ENCODE data around the gene PRKAG2. TPM values are rescaled to one million over a fixed set of nuclear protein-coding genes. Genes with fewer than 3 reads are reported as not detected.
A peak's percentile ranks its signal among the peaks of the same experiment; 100 is the strongest.

The PRKAG2 gene
- total and polyA plus RNA-seq, 2 experiments from 2014 or later, result 9.1 to 14.9 TPM

GRCh38 chr7:151740081-151740851 lies 136.6 kb downstream of the PRKAG2 start:
- Mint-ChIP-seq H3K36me3 (ENCODE audit: low read depth) (peaks cover 13% of the 10 kb centered on the region), H3K4me3 (no peak overlapping the region)
- H3K4me1 ChIP-seq (ENCODE audit: insufficient read depth), result peaks cover 16% of the 10 kb centered on the region

More at GRCh38 chr7:151740081-151740851, 136.6 kb downstream of the PRKAG2 start:
- 0 out of 2 replicates have a peak, but pooled peaks cover 3% of the 10 kb centered on the region for H3F3A ChIP-seq (replicated peaks; ENCODE audit: low read depth)
- no peak overlapping the region for H3K4me2 ChIP-seq
- H2AFZ ChIP-seq, result peak overlapping the region; percentile 80
- H3K79me2 ChIP-seq (replicated peaks; ENCODE audit: insufficient read depth), result no peaks in the 10 kb centered on the region
- no peaks in the 10 kb centered on the region for H4K20me1 ChIP-seq (replicated peaks; ENCODE audit: insufficient read depth)
- H3K27ac ChIP-seq (ENCODE audit: low read depth), result no peak overlapping the region
- H3K9me3 Mint-ChIP-seq, result peaks cover 16% of the 10 kb centered on the region
- no peaks in the 10 kb centered on the region for H3K9me2 ChIP-seq (ENCODE audit: insufficient read depth)
- H3K27ac Mint-ChIP-seq, result peak overlapping the region; percentile 10; the same call in 1 of the 2 replicates
- no peak for TF ChIP-seq NANOG (IDR thresholded peaks at IDR 0.05; ENCODE audit: borderline replicate concordance)
- no peak for TF ChIP-seq STAT1 (IDR thresholded peaks at IDR 0.05; ENCODE audit: unreplicated experiment)
- TF ChIP-seq ZNF462 (CRISPR knock-in tag; IDR thresholded peaks at IDR 0.05), result no peak
- no peak for TF ChIP-seq ZNF114 (CRISPR knock-in tag; IDR thresholded peaks at IDR 0.05)
- no peak for TF ChIP-seq POLR2AphosphoS5 (IDR thresholded peaks at IDR 0.05; ENCODE audit: low read depth)
- TF ChIP-seq EZH2phosphoT487 (IDR thresholded peaks at IDR 0.05; ENCODE audit: unreplicated experiment), result no peak
- TF ChIP-seq ZNF331 (CRISPR knock-in tag; IDR thresholded peaks at IDR 0.05; ENCODE audit: low read depth), result no peak
- no peak for TF ChIP-seq REST (IDR thresholded peaks at IDR 0.05; ENCODE audit: unreplicated experiment)
- no peak for TF ChIP-seq JUNB (IDR thresholded peaks at IDR 0.05; ENCODE audit: unreplicated experiment)
- TF ChIP-seq CREB1 (CRISPR knock-in tag; IDR thresholded peaks at IDR 0.05; ENCODE audit: low read depth), result no peak
- TF ChIP-seq EZH2 (IDR thresholded peaks at IDR 0.05; ENCODE audit: low read depth, unreplicated experiment), result no peak
- TF ChIP-seq, protein P1, sequence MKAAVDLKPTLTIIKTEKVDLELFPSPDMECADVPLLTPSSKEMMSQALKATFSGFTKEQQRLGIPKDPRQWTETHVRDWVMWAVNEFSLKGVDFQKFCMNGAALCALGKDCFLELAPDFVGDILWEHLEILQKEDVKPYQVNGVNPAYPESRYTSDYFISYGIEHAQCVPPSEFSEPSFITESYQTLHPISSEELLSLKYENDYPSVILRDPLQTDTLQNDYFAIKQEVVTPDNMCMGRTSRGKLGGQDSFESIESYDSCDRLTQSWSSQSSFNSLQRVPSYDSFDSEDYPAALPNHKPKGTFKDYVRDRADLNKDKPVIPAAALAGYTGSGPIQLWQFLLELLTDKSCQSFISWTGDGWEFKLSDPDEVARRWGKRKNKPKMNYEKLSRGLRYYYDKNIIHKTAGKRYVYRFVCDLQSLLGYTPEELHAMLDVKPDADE (IDR thresholded peaks at IDR 0.05), result no peak
- TF ChIP-seq CTCF (conservative IDR thresholded peaks at IDR 0.05; ENCODE audit: low read depth in 2 of 2), result no peak
- H3K4me3 ChIP-seq, result no peak overlapping the region
- peaks cover 7% of the 10 kb centered on the region for H3K27me3 Mint-ChIP-seq (ENCODE audit: insufficient read depth, low read depth, poor library complexity)
- H3K27me3 ChIP-seq (ENCODE audit: insufficient read depth), result no peaks in the 10 kb centered on the region
- ATAC-seq (peak; percentile 33), DNase-seq (ENCODE audit: low spot score) (no peak)
- H3K36me3 ChIP-seq (ENCODE audit: insufficient read depth), result 0 out of 2 replicates have a peak, but pooled peaks cover 3% of the 10 kb centered on the region
- H3K4me1 Mint-ChIP-seq, result peaks cover 31% of the 10 kb centered on the region
